ENCODE data around the gene NUDT22.

The NUDT22 gene, protein sequence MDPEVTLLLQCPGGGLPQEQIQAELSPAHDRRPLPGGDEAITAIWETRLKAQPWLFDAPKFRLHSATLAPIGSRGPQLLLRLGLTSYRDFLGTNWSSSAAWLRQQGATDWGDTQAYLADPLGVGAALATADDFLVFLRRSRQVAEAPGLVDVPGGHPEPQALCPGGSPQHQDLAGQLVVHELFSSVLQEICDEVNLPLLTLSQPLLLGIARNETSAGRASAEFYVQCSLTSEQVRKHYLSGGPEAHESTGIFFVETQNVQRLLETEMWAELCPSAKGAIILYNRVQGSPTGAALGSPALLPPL

DNA sequence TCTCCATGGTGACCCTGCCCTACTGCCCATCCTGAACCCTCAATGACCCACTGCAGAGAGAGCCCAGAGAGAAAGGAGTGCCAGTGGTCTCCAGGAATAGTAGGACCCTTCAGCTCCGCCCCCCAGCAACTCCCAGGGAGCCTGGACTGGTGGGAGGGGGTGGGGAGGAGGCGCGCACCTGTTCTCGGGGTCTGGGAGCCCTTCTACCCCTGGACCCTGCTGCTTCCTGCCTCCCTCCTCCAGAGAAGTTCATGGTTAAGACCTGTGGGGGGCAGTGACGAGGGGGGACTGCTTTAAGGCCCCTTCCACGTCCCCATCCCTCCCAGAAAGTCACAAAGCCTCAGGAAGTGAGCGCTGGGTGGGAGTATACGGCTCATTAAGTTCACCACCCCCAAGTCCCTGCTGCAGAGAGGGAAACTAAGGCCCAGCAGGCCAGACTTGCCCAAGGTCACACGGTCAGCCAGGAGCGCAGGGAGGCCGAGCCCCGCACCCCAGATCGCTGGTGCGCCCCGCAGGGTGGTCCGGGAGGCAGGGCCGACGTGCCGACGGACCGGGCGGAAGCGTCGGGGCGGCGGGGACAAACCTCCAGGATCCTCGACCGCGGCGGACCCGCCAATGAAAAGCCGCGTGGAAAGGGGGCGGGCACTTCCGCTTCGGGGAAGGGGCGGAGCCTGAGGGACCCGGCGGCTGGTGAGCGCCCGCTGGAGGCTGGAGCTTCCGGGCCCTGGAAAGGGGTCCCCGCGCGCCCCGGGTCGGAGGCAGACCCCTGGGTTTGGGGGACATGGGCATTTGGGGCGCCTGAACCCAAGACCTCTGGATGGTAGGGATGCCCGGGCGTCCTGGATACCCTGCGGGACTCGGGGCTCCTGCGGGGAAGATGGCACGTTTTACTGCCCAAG is at the start of gene NUDT22, which contains the start of gene TRPT1:
TSS of gene NUDT22 (plus strand) at position 667 of the 899 bp plus-strand sequence. CDS start 379 bp downstream, outside the sequence.
TSS of gene TRPT1 (minus strand) at position 579 of the 899 bp plus-strand sequence. CDS start at position 253, 326 bp downstream.
- DNase-seq, result peak; percentile 91

DNA sequence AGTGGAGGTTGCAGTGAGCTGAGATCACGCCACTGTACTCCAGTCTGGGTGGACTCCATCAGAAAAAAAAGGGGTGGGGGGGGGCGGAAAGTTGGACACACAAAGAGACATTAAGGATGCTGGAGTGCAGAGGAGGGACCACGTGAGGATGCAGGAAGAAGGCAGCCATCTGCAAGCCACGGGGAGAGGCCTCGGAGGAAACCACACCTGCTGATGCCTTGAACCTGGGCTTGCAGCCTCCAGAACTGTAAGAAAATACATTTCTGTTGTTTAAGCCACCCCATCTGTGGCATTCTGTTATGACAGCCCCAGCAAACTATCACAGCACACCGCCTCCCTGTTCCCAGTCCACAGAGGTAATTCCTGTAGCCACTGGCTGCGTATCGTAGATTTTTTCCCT is 49.3 kb upstream of the NUDT22 start:
- no peak for DNase-seq

DNA sequence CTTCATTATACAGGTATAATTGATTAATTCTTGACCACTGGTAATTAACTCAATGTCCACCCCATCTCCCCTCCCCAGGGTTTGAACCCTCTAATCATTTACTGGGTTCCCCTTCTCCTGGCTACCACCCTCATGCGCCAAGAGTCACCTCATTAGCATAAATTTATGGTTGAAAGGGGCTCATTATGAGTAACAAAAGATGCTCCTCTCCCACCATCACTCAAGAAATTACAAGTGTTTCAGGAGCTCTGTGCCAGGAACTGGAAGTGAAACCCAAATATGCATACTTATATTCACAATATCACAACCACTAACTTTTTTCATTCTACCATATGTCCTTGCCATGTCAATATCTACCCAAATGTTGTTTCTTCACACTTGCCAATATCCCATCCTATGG is 47.9 kb upstream of the NUDT22 start:
- no peak for DNase-seq

DNA sequence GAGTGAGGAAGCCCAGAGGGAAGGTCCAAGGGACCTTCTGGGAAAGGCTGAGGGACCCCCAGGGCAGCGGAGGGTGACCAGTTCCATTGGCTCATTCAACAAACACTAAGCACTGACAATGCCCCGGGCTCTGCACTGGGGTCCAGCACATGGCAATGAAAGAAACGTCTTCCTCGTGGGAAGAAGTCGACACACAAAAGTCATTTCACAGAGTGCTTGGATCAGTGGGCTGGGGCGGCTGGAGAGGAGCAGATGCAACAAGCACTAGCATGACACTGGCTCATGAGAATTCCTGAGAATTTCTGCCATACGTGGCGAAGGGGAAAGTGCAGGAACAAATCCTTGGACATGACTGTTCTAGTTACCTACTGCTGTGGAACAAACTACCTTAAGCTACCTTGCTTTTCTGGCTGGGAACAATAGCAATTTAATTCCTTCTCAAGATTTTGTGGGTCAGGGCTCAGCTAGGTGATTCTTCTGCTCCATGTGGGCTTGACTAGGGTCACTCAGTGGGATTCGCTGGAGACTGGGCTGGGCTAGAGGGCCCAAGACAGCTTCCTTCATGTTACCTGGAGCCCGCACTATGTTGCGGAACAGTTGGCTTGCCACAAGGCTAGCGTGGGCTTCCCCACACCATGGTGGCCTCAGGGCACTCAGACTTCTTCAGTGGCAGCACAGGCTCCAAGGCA is 47.0 kb upstream of the NUDT22 start:
- no peak for DNase-seq

DNA sequence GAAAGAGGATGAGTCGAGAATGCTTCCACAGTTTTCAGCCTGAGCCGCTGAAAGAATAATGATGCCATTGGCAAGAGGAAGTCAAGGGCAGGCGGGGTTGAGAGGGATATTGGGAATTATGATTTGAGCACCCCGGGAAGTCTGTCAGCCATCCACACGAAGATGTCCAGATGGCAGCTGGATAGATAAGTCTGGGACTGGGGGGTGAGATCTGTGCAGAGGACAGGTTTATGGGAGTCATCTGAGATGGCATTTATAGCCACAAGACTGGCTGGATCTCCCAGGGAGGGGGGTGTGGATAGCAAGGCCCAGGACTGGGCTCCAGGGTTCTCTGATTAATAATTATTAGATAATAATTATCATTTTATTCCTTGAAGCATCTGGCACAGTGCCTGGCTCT is 45.2 kb upstream of the NUDT22 start:
- DNase-seq, result no peak

DNA sequence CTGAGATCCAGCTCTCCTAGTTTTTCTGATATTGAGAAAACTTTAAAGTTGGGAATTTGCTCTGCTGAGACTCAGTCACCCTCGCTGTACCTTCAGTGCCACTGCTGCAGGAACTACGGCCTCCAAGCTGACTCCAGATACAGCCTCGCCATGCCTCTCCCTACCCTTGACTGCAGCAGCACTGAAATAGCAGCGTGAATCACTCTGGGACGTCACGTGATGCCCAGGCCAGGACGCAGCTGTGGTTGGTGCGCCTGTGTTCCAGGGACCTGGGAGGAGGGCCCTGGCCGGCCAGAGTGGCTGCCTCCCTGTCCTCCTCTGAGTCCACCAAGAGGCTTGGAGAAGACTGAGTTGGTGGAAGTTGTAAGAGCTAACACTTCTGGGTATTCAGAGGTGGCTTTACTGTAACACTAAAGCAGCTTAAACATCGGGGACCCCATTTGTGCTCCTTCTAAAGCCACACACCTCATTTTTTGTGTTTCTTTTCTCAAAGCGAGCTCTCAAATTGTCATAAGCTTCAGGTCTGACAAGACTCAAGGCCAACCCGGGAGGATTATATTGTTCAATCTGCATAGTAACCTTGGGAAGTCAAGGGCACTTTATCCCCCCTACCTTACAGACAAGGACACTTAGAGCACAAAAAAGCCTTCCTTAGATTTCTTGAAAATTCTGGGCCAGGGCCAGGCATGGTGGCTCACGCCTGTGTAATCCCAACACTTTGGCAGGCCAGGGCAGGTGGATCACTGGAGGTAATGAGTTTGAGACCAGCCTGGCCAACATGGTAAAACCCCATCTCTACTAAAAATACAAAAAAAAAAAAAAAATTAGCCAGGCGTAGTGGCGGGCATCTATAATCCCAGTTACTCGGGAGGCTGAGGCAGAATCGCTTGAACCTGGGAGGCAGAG is 44.3 kb upstream of the NUDT22 start:
- peak; percentile 73 for DNase-seq

DNA sequence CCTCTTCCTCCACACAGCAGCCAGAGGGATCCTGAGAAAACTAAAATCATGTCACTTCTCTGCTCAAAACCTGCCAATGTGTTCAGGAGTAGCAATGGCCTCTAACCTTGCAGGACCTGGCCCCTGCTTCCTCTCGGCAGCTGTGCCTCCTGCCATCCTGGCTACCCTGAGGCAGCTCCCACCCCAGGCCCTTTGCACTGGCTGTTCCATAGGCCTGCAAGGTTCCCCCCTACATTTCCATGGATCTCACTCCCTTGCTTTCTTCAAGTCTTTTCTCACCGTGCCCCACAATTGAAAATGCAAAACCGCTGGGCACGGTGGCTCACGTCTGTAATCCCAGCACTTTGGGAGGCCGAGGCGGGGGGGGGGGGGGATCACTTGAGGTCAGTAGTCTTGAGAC is 42.2 kb upstream of the NUDT22 start:
- DNase-seq, result no peak

DNA sequence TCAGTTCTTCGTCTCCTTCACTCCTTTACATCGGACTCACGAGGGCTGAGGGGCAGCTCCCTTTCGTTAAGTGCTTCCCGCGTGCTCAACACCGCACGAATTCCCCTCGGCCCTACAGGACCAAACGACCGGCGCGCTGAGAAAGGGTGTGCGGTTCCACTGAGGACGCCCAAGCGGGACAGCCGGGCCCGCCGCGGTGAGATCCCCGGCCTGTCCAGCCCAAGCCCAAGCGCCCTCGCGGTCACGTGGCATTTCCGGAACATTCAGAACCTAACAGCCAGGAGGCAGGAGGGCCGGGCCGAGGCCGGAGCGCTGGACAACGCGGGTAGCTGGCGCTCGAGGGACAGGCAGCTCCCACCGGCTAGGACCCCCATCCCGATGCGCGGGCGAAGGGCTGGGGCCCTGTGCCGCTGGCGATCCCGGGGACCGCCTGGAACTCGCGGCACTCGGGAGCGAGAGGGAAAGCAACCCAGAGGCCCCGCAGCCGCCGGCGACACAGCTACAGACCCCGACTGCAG is 40.8 kb upstream of the NUDT22 start:
- no peak for DNase-seq

DNA sequence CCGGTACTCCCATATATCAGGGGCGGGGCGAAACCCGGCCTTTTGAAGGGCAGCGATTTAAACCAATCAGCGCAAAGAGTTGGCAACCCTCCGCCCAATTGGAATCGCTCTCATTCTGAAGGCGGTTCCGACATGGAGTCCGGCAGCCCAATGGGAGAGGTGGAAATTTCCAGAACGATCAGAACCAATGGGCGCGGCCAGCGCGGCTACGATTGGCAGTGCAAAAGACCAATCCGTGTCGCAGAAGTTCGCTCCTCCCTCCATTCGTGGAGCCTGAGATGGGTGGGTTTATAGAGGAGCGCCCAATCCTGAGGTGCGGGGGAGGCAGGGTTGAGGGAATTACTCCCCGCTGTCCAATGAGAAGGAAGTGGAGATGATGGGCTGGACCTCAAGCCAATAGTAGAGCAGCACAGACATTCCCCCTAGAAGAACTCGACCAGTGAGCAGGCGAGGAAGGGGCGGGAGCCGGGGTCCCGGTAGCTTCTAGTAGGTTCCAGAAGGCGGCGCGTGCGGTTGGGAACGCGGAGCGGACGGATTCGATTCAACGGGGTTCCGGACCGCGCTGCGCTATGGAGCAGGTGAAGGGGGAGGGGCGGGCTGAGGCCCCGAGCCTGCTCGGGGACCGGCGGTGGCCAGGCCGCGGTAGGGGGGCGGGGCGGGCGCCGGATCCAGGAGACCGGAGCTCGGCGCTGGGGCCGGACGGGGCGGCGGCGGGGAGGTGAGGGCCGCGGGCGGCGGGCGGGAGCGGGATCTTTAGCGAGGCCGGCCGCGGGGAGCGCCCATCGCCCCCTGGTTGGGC is 40.2 kb upstream of the NUDT22 start, which contains the start of gene STIP1:
TSS of gene STIP1 (plus strand) at position 479 of the 799 bp plus-strand sequence. CDS start at position 570, 91 bp downstream.
- peak; percentile 100 for DNase-seq

DNA sequence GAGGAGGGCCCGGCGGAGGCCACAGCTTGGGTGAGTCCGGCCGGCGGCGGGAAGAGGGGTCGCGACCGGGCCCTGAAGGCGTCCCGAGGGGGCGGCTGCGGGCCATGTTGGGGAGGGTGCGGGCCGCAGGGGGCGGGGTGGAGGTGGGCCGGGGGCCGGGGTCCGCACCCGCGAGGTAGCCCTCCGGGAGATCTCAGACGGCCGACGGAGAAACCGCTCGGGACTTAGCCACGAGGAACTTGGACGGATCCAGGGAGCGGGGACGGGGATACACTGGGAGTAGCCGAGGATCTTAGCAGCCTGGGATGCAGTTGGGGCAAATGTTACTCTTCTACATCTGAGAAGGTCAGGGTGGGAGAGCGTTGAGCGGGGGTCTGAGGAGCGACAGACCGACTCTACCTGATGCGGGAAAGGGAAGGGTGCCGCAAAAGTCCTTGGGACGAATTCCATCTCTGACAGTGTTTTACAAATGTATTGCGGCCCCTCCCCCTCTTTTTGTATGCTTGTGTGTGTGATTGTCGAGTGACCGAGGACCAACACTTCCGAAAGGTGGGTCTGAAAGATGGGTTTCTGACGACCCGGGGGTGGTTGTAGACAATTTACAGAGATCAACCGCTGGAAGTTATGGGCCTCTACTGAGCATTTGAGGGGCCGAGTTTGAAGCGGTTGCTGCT is 39.4 kb upstream of the NUDT22 start:
- DNase-seq, result peak; percentile 40

DNA sequence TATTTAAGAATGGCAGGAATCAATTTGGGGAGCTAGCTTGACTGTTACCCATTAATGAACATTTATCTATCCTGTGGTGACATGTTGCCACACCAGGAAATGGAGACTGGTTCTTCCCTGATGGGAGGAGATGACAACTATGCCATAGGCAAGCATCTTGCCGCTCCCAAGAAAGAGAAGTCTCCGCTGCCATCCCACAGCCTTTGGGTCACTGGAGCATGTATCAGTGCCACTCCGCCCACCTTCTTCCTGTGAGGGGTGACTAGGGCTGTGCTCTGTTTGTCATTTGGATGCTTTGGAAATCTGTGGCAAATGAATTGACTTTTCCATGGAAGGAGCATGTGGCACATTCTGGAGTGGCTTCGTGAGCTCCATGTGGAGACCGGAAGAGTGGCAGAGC is 33.6 kb upstream of the NUDT22 start:
- no peak for DNase-seq

DNA sequence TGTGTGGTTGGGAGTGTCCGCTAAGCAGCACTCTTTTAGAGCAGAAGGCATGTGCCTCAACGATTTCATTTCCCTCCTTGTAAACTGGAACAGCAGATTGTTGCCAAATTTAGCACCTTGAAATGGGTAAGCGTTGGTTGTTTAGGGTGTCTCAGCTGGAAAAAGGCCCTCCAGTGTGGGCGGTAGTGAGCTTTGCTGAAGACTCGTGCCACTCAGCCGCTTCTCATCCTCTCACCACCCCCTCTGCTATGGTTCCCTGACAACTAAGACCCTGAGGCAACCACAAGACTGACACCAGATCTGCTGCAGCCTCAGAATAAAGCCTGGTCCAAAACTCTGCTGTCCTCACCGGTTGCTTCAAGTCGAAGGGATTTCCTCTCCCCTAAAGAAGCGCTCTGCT is 29.4 kb upstream of the NUDT22 start:
- DNase-seq, result no peak

DNA sequence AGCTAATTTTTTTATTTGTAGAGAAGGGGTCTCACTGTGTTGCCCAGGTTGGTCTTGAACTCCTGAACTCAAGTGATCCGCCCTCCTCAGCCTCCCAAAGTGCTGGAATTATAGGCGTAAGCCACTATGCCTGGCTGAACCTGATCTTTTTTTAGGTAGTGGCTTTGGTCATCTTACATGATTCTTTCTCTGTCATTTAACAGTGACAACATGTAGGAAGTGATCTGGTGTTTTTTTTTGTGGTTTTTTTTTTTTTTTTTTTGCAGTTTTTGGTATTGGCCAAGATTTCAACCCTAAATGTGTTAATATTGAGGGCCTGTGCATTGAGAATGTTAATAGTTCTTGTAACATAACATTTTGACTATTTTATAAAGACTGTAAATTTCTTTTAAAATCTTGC is 27.6 kb upstream of the NUDT22 start:
- DNase-seq, result no peak

DNA sequence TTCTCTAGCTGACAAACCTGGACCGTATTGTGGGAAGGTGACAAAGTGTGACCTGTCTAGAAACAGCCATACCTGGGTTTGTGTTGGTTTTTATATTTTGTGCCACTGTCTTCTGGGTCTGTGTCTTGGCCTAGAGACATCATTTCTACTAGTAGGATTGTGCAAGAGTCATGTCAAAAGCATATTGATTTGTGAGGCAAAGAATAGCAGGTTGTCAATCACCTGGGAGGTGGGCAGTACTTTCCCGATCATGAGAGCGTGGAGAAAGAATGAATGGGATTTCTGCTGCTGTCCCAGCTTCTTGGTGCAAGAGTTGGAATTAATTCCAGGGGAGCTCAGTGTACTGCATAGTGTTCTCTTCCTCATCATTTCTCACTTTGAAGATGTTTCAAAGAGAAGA is 24.5 kb upstream of the NUDT22 start:
- no peak for DNase-seq

DNA sequence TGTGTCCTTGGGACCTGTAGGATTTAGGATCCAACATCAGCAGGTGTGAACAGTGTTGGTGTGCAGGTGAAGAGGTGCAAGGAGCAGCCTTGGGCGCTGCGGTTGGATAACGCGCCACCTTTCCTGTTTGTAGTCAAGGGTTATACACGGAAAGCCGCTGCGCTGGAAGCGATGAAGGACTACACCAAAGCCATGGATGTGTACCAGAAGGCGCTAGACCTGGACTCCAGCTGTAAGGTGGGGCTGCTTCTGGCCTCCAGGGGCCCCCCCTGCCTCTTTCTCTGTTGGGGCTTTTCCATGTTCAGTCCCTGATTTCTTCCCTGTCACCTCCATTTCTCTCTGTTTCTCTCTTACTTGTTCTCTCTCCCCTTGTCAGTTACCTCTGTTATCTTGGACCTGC is 23.1 kb upstream of the NUDT22 start:
- no peak for DNase-seq

DNA sequence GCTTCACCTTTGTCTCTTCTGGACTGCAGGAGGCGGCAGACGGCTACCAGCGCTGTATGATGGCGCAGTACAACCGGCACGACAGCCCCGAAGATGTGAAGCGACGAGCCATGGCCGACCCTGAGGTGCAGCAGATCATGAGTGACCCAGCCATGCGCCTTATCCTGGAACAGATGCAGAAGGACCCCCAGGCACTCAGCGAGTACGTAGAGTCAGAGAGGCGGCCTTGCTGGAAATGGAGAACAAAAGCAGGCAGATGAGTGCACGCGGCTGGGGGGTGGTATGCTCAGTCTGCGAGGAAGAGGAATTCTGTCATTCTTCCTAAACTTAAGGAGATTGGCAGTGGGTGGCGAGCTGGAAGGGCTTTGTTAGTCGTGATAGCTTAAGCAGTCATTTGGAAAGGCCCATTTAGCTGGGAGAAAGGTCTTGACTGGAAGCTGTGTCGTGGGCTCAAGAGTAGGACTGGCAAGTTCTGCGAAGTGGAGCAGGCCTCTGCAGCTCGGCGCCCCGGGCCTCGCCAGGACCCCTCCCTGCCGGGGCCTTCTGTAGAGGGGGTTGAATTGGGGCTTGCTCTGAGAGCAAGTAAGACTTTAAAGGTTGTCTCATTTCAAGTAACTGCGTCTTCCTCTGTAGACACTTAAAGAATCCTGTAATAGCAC is 22.5 kb upstream of the NUDT22 start:
- no peak for DNase-seq

DNA sequence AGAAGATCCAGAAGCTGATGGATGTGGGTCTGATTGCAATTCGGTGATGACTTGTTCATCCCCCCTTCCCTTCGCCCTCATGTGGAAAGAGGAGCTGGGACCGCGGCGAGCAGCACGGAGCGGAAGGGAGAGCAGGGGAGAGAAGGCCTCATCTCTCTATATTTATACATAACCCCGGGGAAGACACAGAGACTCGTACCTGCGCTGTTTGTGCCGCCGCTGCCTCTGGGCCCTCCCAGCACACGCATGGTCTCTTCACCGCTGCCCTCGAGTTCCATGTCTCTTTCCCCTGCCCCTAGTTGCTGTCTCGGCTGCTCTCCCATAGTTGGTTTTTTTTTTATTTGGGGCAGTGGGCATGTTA is 22.0 kb upstream of the NUDT22 start:
- DNase-seq, result no peak

DNA sequence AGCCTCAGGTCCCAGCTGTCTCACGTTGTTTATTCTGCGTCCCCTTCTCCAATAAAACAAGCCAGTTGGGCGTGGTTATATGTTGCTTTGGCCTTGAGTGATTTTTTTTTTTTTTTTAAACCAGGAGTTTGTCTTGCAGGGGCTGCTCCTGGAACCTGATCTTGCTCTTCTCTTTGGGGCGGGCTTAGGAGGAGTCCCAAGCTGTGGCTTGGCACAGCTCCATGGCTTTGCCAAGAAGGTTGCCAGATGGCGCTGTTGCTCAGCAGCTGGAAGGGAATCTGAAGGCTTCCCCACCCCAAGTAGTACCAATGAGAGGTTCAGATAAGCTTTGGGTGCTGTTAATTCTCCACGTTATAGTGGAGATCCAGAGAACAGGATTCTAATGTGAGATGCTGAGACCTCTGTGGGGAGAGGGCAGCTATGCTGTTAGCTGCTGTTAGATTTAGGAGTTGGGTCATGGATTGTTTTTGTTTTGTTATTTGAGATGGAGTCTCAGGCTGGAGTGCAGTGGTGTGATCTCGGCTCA is 21.5 kb upstream of the NUDT22 start:
- peak; percentile 69 for DNase-seq

DNA sequence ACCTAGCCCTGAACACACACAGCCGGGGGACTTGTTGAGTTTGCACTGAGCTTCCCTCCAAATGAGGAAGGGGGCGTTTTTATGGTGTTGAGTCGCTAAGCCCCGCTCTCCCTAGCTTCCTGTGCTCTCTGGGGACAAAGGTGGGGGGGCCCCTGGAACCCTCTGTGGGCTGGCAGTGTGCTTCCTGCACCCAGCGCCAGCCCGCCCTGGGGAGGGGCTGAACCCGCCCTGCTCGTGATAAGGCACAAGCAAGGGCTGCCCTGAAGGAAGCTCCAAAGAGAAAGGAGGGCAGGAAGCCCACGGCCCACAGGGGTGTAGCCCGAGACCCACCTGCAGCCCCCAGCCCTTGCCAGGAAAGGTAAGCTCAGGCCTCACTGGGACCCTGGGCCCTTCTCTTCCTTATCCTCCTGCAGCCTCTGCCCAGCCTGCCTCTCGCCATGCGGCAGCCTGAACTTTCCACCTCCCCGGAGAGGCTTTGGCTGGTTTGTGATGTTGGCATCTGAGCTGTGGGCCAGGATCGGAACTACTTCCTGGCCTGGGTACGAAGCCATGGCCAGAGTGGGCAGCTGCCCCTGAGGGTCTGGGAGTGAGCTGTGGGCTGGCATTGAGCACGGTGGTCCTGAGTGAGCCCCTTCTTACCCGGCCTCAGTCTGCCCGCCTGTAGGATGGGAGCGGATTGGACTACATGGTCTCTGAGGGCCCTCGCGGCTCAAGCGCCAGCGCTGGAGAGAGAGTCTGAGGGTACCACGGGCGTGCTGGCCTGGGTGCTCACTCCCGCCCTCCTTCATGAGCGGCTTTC is 19.4 kb upstream of the NUDT22 start, which contains the start of gene FERMT3:
TSS of gene FERMT3 (plus strand) at position 265 of the 799 bp plus-strand sequence. CDS start 644 bp downstream, outside the sequence.
- DNase-seq, result no peak

Data from NCI-H345 (cell line).